GM06990 (cell line): ENCODE data around the gene ALKBH1.

Source experiments
- DNase-seq: peaks from one replicate; pipeline ENCODE4 v3.0.0-alpha.2; 2011; ENCODE audit not compliant: insufficient read length; ENCODE audit errors: extremely low read depth
- H3K27me3 ChIP-seq: replicated peaks from 2 replicates; pipeline ENCODE4 v1.6.0; 2011; ENCODE audit warnings: low read length; ENCODE audit not compliant: control insufficient read depth, insufficient read depth
- H3K36me3 ChIP-seq: 2 replicates; pipeline ENCODE4 v1.5.1; 2011; ENCODE audit warnings: low read length; ENCODE audit not compliant: control insufficient read depth, insufficient read depth
- H3K4me3 ChIP-seq: replicated peaks from 2 replicates; pipeline ENCODE4 v1.5.1; 2011; ENCODE audit warnings: low read depth, mild to moderate bottlenecking, control low read depth, low read length
- CTCF ChIP-seq: IDR thresholded peaks from 2 replicates; pipeline ENCODE4 v1.5.1; 2011; ENCODE audit warnings: low read length, control low read depth, mild to moderate bottlenecking, inconsistent platforms; ENCODE audit not compliant: insufficient read depth, poor library complexity, severe bottlenecking

The ALKBH1 gene

GRCh38 chr14:77691259-77691658 lies 16.6 kb downstream of the ALKBH1 start:
- DNase-seq, result no peak
- H3K4me3 ChIP-seq, result no peak overlapping the region
- TF ChIP-seq CTCF, result no peak
- H3K27me3 ChIP-seq, result no peaks in the 10 kb centered on the region
- peaks cover under 1% of the 10 kb centered on the region for H3K36me3 ChIP-seq

- DNase-seq, result no peak
- H3K27me3 ChIP-seq, result no peaks in the 10 kb centered on the region
- H3K4me3 ChIP-seq, result no peak overlapping the region
- peaks cover 3% of the 10 kb centered on the region; the same call in 1 of the 2 replicates for H3K36me3 ChIP-seq
- no peak for TF ChIP-seq CTCF
Measured at GRCh38 chr14:77682158-77682553, 25.7 kb downstream of the ALKBH1 start.

- no peak for TF ChIP-seq CTCF
- no peak for DNase-seq
- Histone ChIP-seq H3K36me3 (peaks cover 3% of the 10 kb centered on the region; the same call in 1 of the 2 replicates), H3K4me3 (no peak overlapping the region), H3K27me3 (no peaks in the 10 kb centered on the region)
Measured at GRCh38 chr14:77681196-77682157, 26.3 kb downstream of the ALKBH1 start.

- no peak overlapping the region for H3K4me3 ChIP-seq
- H3K36me3 ChIP-seq, result peaks cover 9% of the 10 kb centered on the region
- TF ChIP-seq CTCF, result no peak
- DNase-seq, result no peak
- H3K27me3 ChIP-seq, result no peaks in the 10 kb centered on the region
Measured at GRCh38 chr14:77674931-77675330, 32.9 kb downstream of the ALKBH1 start.

- no peak for TF ChIP-seq CTCF
- Histone ChIP-seq H3K36me3 (peaks cover 9% of the 10 kb centered on the region), H3K4me3 (no peak overlapping the region), H3K27me3 (no peaks in the 10 kb centered on the region)
- no peak for DNase-seq
Measured at GRCh38 chr14:77673193-77673592, 34.6 kb downstream of the ALKBH1 start.
